Testis (tissue), 3 donors: ENCODE data around the gene PRSS38. TPM values are rescaled to one million over a fixed set of nuclear protein-coding genes. Genes with fewer than 3 reads are reported as not detected.

ENCODE experiments used
- DNase-seq: peaks from one replicate; pipeline ENCODE4 v3.0.0-alpha.2; 2019
- H3K27ac ChIP-seq, 2 donors: fragments of 200-600 bp; sonication (generic); one replicate each; pipeline ENCODE4 v1.5.1; 2019
- H3K27me3 ChIP-seq: fragments of 200-600 bp; sonication (generic); one replicate; pipeline ENCODE4 v1.5.1; 2019
- H3K36me3 ChIP-seq: fragments of 200-600 bp; sonication (generic); one replicate; pipeline ENCODE4 v1.5.1; 2017; ENCODE audit warnings: low read depth; ENCODE audit errors: missing control alignments
- H3K4me1 ChIP-seq: fragments of 200-600 bp; sonication (generic); one replicate; pipeline ENCODE4 v1.5.1; 2019
- H3K4me3 ChIP-seq, 2 donors: fragments of 200-600 bp; sonication (generic); one replicate each; pipeline ENCODE4 v1.5.1; 2017 to 2019
- H3K9me3 ChIP-seq: fragments of 200-600 bp; sonication (generic); one replicate; pipeline ENCODE4 v1.5.1; 2017
- CTCF ChIP-seq, 3 experiments: fragments of 450-650 bp in 2 of 3; fragments of 200-600 bp in 1 of 3; sonication (generic) in 1 of 3; IDR thresholded peaks; one replicate each; pipeline ENCODE4 v1.5.1; 2016 to 2019; ENCODE audit warnings: antibody characterized with exemption in 3 of 3, mild to moderate bottlenecking in 2 of 3, moderate library complexity in 1 of 3
- POLR2A ChIP-seq: fragments of 450-650 bp; IDR thresholded peaks from one replicate; pipeline ENCODE4 v1.6.1; 2017; ENCODE audit warnings: antibody characterized with exemption, mild to moderate bottlenecking, moderate library complexity
- WGBS, 2 donors: methylation state at CpG; one replicate each; pipeline ENCODE4 v1.1.5; 2018; 5-methylcytosine and 5-hydroxymethylcytosine counted together
- intact Hi-C: fragments of 100-400 bp; cut with DNase I; formaldehyde crosslinking; loops from one replicate; pipeline ENCODE4 v1.15.1; 2023; ENCODE audit warnings: low total_unique reads
- polyA plus RNA-seq: library from polyadenylated mRNA; stranded (reverse); fragments of 350-450 nt; fragmentation: Illumina TruSeq; extraction: RNeasy Lipid Tissue Mini Kit (QIAGEN cat#74804); gene quantifications from one replicate; pipeline ENCODE4 v1.2.3, GENCODE V29; 2014; ENCODE audit warnings: low read depth, low replicate concordance; ENCODE audit not compliant: insufficient read depth
- total RNA-seq, 2 donors: library from RNA; depleted of rRNA; stranded (reverse); fragments of >200 nt; gene quantifications; one replicate each; pipeline ENCODE4 v1.2.3, GENCODE V29; 2016

PRSS38 gene
- total and polyA plus RNA-seq, 3 donors from 2014 or later = 3.4 to 9.3 (median 5.4) TPM

GRCh38 chr1:227887697-227888403 is 72.4 kb downstream of the PRSS38 start:
- Histone ChIP-seq H3K36me3 (no peaks in the 10 kb centered on the region), H3K4me1 (peaks cover 17% of the 10 kb centered on the region), H3K9me3 (no peaks in the 10 kb centered on the region), H3K27me3 (no peaks in the 10 kb centered on the region), H3K27ac (peak overlapping the region; percentile 86 to 88), H3K4me3 (peak overlapping the region; percentile 49 to 69)
- TF ChIP-seq POLR2A = no peak
- TF ChIP-seq CTCF (IDR thresholded peaks at IDR 0.05) = no peak
- intact Hi-C loops = loop anchor here (5.0 kb wide), 1 partner anchor 59 kb away; the partner anchor contains the start of gene WNT9A
- DNase-seq = peak; percentile 71
- 9 to 11% methylated on average over 29 to 40 of the region's 40 CpGs for WGBS, 2 donors

GRCh38 chr1:227888404-227889046 is 73.0 kb downstream of the PRSS38 start:
- H3K36me3 ChIP-seq = no peaks in the 10 kb centered on the region
- WGBS, 2 donors = 75 to 95% methylated on average over 2 to 7 of the region's 8 CpGs
- intact Hi-C loops = loop anchor here (5.0 kb wide), 1 partner anchor 59 kb away; the partner anchor contains the start of gene WNT9A
- no peaks in the 10 kb centered on the region for H3K9me3 ChIP-seq
- no peaks in the 10 kb centered on the region for H3K27me3 ChIP-seq
- H3K4me3 ChIP-seq = no peak overlapping the region
- peak; percentile 9 for DNase-seq
- peak overlapping the region; percentile 64 to 86 for H3K27ac ChIP-seq
- peaks cover 17% of the 10 kb centered on the region for H3K4me1 ChIP-seq
- TF ChIP-seq CTCF (IDR thresholded peaks at IDR 0.05) (no peak), POLR2A (no peak)

GRCh38 chr1:227889047-227889862 is 73.8 kb downstream of the PRSS38 start:
- peaks cover 17% of the 10 kb centered on the region for H3K4me1 ChIP-seq
- 70 to 74% methylated on average over 9 to 14 of the region's 14 CpGs for WGBS, 2 donors
- TF ChIP-seq CTCF (IDR thresholded peaks at IDR 0.05) (no peak), POLR2A (no peak)
- no peak overlapping the region for H3K4me3 ChIP-seq
- H3K27ac ChIP-seq = no peak overlapping the region
- no peaks in the 10 kb centered on the region for H3K36me3 ChIP-seq
- H3K27me3 ChIP-seq = no peaks in the 10 kb centered on the region
- peak; percentile 10 for DNase-seq
- intact Hi-C loops = loop anchor here (5.0 kb wide), 1 partner anchor 58 kb away; the partner anchor contains the start of gene WNT9A
- H3K9me3 ChIP-seq = no peaks in the 10 kb centered on the region

GRCh38 chr1:227889863-227890405 is 74.5 kb downstream of the PRSS38 start:
- H3K36me3 ChIP-seq = no peaks in the 10 kb centered on the region
- no peak overlapping the region for H3K27ac ChIP-seq
- H3K4me3 ChIP-seq = no peak overlapping the region
- intact Hi-C loops = loop anchor here (5.0 kb wide), 1 partner anchor 57 kb away; the partner anchor contains the start of gene WNT9A
- no peaks in the 10 kb centered on the region for H3K9me3 ChIP-seq
- no peaks in the 10 kb centered on the region for H3K27me3 ChIP-seq
- no peak for TF ChIP-seq POLR2A
- no peak for TF ChIP-seq CTCF (IDR thresholded peaks at IDR 0.05)
- peak; percentile 8 for DNase-seq
- WGBS, 2 donors = 87% methylated on average over 8 to 13 of the region's 13 CpGs
- H3K4me1 ChIP-seq = peaks cover 17% of the 10 kb centered on the region
